Measurements from ENCODE around the gene TDRD1.
A peak's percentile ranks its signal among the peaks of the same experiment; 100 is the strongest.

The TDRD1 gene

DNA sequence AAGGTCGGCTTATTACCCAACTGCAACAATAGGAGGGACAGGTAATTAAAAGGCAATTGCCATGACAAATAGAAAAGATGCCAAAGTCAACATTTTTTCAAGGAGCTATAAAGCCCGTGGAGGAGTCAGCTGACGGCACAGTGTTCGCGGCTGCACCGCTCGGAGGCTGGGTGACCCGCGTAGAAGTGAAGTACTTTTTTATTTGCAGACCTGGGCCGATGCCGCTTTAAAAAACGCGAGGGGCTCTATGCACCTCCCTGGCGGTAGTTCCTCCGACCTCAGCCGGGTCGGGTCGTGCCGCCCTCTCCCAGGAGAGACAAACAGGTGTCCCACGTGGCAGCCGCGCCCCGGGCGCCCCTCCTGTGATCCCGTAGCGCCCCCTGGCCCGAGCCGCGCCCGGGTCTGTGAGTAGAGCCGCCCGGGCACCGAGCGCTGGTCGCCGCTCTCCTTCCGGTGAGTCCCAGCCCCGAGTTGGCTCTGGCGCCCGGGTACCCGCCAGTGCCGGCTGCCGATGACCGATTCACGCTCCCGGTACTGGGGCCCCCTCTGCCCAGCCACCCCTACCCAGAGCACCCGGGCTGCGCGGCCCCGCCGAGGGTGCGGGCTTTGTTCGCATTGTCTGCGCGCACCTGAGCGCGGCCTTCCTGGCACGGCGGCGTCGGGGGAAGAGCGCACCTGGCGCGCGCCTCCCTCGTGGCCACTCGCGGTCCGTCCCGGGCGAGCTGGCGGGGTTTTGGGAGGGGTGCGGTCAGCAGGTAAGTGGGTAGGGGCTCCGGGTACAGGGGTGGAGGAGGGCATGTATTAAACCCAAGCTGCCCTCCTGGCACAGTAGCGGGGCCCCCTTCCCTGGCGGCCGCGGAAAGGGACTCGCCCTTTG lies 60.2 kb downstream of the TDRD1 start, which contains the start of gene VWA2:
Gene VWA2, plus strand, starts transcription at position 138 of the 877 bp plus-strand sequence. CDS start 9,460 bp downstream, outside the sequence.
- DNase-seq = peak; percentile 81

DNA sequence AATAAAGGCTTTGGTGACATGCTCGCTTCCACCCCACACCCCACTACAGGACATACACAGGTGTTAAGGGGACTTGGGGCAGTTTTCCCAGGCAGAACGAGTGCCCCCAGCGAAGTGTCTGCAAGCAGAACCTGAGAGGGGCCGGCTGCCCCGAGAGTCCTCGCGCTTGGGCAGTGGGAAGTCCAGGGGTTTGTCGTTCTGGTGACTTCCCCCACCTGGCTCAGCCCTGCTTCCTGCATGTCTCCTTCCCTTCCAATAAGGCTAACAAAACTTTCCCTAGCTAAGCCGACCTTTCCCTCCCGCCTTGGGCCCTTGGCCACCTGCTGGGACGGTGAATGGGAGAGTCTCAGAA lies 60.8 kb downstream of the TDRD1 start:
- DNase-seq = peak; percentile 41

DNA sequence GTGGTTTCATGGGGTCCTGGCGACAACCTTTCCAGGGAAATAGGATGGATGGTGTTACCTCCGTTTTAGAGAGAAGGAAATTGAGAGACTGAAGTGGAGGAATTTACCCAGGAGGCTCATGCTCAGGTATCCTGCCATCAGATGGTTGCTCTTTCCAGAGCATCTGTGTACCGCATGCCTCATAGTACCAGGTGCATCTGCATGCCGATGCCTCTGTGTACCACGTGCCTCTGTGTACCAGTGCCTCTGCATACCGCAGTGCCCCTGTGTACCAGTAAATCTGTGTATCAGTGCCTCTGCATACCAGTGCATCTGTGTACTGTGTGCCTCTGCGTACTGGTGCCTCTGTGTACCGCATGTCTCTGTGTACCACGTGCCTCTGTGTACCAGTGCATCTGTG lies 63.1 kb downstream of the TDRD1 start:
- DNase-seq = no peak

DNA sequence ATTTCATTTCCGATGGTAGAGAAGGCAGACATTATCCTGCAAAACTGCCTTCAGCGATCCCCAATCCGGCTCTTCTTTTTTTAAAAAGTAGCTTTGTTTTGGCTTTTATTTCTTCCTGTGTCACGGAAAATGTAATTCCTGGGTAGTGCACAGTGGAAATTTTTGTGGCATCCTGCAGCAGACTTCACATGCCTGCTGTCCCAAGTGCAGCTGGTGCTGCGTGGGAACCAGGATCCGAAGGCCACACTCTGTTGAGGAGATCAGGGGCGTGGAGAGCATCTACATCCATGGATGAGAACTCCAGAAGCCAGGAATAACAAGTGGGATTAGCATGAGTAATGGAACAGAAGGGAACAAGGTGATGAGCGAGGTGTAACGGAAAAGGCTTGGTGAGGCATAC lies 64.5 kb downstream of the TDRD1 start:
- DNase-seq = no peak

DNA sequence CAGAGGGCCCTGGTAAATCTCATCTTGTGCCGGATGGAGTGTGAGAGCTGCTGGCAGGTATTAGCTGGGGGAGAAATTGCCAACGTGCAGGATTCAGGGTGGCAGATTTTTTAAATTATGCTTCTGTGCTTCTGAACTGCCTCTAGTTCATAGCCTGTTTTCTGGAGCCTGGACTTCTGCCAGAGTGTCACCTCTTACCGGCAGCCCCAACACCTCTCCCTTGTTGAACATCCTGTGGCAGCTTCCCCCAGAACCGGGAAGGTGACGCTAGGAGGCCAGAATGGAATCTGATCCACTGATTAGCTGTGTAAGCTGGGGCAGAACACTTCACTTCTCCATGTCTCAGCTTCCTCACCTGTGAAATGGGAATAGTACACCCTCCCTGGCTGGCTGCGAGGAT lies 65.0 kb downstream of the TDRD1 start:
- no peak for DNase-seq

DNA sequence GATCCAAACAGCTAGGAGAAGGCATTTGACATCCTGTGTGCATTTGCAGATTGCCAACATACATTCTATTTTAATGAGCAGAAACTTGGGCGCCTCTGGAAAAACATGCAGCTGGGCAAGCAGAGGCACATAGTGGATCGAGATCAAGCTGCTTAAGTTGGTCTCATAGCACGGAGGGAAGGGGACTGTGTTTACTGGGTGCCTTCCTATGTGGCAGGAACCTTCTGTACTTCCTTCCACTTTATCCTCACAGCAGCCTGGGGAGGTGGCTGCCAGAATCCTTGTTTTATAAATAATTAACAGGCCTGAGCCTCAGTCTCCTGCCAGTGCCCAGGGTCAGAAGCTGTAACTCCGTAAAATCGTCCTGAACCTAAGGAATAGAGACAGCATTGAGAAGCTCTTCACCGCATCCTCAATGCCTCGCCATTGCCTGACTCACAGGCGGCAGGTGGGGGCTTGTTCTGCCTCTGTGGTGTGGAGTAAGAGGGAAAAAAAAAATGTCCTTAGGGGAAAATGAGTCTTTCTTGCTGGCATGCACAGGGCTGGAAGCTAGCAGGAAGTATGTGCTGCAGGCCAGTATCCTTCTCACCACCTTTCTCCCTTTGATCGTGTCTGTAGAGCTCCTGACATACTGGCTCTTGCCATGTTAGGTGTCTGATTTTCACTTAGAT lies 66.1 kb downstream of the TDRD1 start:
- DNase-seq = no peak

DNA sequence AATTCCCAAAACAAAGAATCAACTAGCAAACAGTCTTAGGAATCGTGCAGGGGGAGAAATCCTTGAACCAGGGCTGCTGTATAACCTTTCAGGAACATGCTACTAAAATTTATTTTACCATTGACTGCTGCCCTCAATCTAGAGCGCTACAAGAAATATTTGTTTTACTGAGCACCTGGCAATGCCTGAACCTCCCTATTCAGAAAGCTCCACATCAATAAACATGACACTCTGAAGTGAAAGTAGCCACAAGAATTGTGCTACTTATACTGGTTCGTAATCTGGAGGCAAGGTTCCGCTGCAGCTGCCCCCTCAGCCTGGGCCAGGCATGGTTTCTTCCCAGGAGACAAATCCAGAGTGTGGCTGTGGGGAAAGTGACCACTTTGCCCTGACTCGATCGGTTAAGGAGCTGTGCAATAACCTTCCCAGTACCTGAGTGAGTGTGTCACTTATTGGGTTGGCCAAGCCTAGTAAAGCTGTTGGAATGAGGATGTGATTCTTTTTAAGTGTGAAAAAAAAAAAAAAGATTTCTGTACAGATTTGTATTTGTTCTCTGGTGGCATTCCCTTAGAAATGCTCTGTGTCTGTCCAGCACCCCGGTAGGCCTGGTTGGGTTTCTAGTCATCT lies 67.6 kb downstream of the TDRD1 start:
- DNase-seq = no peak

DNA sequence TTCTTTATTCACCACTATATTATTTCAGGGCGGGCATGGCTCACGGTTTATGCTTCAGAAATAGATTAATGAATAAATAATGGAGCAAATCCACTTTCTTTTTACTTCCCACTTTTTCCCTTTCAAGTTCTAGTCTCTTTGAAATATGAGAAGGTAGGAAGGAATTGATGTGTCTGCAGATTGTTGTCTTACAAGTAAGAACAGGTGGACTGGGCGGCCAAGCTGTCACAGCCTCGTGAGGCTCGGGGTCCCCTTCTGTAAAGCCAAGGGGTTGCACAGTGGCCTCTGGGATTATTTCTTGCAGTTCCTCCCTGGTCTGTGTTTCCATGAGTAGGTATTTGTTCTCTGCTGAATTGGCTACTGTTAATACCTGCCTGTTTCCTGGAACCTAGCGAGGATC lies 71.1 kb downstream of the TDRD1 start:
- DNase-seq = no peak

DNA sequence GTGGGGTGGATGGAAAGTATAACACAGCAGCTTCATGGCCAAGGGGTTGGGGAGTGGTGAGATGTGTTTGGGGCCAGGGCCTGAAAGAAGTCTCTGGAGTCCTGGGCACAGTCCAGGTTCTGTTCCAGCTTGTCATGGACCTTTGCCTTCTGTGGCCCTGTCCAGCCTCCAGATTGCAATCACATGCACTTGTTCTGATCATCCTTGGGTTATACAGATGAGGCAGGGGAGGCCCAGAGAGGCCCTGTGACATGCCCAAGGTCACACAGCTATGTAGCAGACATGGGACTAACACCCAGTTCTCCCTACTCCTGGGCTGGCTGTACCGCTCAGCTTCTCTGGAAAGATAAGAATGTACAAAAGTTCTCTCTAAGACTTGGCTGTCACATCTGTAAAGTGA lies 71.6 kb downstream of the TDRD1 start:
- DNase-seq = no peak

DNA sequence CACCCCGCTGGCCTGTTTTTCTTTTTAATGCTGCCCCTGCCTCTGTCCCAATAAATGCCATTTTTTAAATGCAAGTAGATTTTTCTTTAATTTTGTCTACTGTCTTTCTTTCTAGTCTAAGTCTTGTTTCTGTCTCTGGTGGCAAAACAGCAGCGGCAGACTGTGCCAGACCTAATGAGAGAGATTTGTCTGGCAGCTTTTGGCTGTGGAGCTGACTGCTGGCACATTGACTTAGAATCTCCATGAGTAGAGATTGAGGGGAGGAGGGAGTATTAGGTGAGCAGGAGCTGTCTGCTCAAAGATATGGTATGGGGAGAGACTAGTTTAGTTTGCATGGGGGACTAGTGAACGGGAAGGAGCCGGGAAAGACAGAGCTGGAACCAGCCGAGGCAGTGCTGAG lies 72.9 kb downstream of the TDRD1 start:
- DNase-seq = no peak

DNA sequence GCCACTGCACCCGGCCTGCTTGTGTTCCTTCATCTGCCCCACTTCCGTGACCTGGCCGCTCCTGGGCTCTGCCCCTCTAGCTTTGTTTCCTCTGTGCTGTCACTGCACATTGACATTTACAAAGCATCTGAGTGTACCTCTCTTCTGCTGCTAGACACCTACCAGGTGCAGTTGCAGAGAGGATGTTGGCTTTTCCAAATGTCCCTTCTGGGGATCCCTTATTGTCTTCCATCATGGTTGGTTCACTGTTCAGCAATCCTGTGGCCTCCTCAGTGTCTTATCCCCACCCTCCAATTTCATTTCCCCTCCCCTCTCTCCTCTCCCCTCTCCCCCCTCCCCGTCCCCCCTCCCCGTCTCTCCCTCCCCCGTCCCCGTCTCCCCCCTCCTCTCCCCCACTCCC lies 73.7 kb downstream of the TDRD1 start:
- no peak for DNase-seq

DNA sequence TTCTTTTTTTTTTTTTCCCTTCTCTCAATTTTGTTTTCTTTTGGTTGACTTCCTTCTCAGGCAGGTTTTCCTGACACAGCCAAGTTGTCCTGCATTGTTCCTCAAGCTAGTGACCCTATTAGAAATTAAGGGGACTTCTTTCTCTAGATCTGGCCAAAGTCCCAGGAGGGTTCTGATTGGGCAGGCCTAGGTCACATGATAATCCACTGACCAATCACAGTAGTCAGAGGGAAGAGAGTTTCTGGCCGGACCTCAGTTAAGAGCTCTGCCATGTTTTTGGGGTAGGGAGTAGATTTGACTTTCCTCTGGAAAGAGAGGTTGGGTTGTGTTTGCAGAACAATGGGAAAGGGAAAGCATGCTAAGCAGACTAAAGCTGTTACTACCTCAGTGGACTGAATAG lies 76.1 kb downstream of the TDRD1 start:
- no peak for DNase-seq

DNA sequence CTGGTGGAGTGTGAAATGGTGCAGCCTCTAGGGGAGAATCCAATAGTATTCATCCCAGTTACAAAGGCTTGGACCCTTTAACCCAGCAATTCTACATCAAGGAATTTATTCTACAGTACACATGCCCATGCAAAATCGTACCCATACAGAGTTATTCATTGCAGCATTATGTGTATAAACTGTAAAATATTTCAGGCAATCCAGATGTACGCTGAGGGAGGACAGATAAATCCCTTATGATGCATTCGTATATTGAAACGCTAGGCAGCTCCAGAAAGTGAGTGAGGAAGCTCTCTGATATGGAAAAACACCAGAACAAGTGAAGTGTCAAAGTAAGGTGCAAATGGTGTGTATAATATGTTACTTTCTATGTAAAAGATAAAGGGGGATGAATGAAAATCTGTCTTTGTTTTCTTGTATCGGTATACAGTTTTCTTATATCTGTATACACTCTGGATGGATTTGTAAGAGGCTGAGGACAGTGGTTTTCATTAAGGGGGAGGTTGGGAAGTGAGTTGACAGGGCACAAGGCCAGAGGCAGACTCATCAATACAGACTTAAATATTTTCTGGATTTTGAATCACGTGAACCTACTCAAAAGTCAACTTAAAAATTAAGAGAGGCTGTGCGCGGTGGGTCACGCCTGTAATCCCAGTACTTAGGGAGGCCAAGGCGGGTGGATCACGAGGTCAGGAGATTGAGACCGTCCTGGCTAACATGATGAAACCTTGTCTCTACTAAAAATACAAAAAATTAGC lies 77.0 kb downstream of the TDRD1 start:
- DNase-seq = no peak

DNA sequence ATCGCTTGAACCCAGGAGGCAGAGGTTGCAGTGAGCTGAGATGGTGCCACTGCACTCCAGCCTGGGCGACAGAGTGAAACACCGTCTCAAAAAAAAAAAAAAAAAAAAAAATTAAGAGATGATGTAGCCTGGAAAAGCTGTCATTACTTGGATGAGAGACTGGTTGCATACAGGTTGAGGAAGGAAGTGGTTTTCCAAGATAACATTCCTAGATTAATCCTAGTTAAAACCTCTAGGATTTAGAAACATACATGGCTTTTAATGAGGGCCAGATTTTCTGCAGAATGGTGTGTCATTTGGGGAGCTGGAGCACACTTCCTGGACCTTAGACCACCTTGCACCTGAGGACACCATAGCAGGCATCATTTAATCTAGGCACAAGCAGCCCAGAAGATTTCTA lies 77.7 kb downstream of the TDRD1 start:
- DNase-seq = no peak

DNA sequence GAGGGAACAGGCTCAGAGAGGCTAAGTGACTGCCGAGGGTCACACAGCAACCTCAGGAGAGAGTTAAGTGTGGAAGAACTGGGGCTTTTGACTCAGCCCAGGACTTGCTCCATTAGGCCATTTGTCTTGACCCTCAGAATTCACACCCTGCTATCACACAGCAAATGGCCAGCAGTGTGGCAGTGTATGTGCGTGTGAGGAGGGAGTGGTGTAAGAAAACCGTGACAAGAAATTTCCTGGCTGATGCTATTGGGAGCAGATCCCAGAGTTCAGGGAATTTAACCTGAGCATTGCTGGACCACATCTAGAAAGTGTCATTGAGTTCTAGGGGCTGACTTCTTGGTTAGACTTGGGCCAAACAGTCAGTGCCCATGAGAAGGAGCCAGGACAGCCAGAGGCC lies 78.3 kb downstream of the TDRD1 start:
- no peak for DNase-seq

DNA sequence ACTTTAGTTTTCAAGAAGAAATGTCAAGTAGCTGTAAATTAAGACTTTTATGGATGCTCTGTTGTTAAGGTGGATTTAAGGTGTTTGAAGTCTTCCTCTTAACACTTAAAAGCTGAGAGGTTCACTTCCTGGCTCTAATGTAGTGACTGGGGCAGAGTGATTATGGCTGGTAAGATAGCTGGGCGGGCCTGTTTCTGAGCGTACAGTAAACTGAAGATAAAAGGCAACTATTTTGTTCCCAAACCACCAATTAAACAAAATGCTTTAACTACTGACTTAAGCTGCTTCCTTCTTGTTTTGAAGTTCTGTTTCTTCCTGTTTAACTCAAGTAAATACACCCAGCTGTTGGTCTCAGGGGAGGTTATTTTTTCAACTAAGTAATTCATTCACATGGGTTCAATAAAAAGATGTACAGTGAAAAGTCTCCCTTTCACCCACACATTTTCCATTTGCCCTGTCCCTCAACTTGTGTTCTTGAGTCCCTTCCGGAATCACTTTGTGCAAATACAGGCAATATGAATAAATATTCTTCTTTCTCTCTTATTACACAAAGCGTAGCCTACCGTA lies 79.2 kb downstream of the TDRD1 start:
- DNase-seq = no peak

DNA sequence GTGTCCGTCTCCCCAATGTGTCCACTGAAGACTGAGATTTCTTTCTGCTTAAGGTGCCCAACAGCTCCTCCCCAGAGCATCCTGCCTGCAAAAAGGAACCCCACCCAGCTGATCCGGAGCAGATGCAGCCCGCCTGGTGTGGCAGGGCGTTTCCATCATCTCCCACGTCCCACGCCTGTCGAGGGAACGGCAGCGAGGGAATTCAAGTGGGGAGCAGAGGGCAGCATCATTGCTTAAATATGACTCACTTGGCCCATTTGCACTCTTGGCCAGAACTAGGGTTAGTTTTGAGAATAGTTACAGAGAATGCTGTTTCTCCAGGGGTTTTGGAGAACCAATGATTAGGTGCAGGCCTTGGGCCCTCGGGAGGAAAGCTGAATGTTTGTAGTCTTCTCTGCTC lies 80.7 kb downstream of the TDRD1 start:
- DNase-seq = no peak

DNA sequence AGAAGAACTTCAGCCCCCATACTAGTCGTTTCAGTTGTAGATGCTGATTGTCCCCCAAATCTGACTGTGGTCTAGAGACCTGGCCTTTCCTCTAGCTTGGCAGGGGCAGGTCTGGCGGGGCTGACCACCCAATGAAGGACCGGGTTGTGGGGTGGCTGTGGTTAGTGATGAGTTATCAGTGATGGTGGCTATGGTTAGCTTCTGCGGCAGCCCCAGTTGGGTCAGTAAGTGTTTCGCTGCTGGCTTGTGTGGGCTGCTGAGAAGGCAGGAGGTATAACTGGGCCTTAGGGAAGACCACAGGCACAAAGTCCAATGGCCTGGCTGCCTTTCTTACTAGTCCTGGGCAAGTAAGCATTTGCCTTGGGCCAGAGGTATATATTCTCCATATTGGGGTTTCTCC lies 81.2 kb downstream of the TDRD1 start:
- no peak for DNase-seq

DNA sequence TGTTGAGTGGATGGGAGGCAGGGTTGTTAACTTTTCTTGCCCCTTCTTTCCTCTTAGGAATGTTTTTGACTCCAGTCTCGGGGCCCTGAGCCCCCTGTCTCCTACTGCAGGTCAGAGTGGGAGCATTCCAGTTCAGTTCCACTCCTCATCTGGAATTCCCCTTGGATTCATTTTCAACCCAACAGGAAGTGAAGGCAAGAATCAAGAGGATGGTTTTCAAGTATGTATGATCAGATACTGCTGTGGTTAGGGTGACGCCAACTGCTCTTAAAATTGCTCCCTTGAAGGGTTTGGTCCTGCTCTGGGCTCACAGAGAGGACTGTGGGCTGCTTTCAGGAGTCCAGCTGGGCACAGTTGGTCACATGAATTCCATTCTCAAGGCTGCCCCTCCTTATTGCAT lies 81.9 kb downstream of the TDRD1 start:
- no peak for DNase-seq

DNA sequence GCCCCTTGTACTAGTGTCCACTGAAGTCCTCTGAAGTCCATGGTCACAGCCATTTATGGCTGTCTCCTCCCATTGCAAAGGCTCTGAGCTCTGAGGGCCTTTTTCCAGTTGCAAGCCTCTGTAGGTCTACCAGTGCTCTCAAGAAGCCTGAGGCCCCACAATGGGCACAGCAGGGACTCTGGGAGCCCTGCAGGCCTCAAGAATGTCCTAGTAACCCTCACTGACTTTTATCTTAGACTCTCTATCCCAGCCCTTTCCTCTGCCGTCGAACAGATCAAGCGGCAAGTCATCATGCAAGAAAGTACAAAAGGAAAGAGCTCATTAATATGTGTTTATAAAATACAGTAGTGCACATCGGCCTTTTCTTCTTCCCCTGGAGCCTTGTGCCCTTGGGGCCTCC lies 83.3 kb downstream of the TDRD1 start:
- no peak for DNase-seq

DNA sequence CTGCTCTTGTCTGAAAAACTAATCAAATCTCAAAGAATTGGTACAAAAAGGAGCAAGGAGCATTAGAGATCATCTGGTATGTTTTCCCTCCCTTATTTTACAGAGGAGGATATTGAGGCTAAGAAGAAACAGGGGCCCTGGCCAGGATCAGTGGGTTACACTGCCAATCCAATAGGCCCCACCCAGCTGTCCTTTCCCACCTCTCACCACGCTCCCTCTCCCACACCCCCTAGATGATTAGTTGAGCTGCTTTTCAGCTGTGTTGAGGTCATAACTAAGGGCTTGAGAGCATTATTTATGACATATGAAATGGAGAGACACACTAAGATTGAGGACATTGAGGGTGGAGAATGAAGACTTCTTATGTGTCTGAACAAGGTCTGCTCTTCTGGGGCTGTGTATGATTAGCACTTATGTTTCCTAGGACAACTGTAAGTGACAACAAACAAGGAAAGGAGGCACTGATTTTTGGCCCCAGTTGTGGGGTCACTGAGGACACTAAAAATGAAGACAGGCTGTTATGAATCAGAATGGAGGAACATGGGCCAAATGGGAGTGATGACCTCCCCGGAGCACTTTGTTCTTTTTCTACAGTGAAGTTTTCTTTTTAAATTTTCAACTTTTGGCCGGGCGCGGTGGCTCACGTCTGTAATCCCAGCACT lies 86.4 kb downstream of the TDRD1 start:
- no peak for DNase-seq

DNA sequence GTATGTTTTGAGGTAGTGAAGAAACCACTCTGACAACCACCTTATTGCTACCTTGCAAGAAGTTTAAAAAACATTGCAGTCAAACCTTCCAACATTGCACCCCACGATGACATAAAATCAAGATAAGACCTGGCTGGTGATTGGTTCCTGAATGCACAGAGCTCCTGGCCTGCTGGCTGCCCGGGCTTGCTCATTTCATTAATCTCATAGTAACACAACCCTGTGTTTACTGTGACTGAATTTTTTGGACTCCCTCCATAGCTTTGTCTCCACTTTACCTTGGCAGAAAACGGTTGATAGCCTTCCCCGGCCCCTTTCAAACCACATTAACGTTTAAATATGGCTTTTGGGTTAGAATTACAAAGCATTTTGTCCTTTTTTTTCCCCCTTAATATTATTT lies 87.4 kb downstream of the TDRD1 start:
- no peak for DNase-seq
